Fibroblast of the aortic adventitia (primary cell): Measurements from ENCODE around the gene CDH22. TPM values are rescaled to one million over a fixed set of nuclear protein-coding genes. Genes with fewer than 3 reads are reported as not detected.
A peak's percentile ranks its signal among the peaks of the same experiment; 100 is the strongest.

ENCODE experiments used
- DNase-seq: peaks from one replicate; pipeline ENCODE4 v3.0.0-alpha.2; 2010; ENCODE audit warnings: low read depth
- H3K4me3 ChIP-seq: 2 replicates; pipeline ENCODE4 v1.5.1; 2011; ENCODE audit warnings: low read depth, mild to moderate bottlenecking, control low read depth, low read length, moderate library complexity
- CTCF ChIP-seq: IDR thresholded peaks from 2 replicates; pipeline ENCODE4 v1.5.1; 2011; ENCODE audit warnings: mild to moderate bottlenecking, low read length, control low read depth, inconsistent platforms; ENCODE audit not compliant: insufficient read depth
- total RNA-seq: library from RNA; depleted of rRNA; stranded (reverse); fragments of >200 nt; gene quantifications from 2 replicates; pipeline ENCODE4 v1.2.3, GENCODE V29; 2012; ENCODE audit warnings: low replicate concordance

Gene CDH22
- total RNA-seq, 1 donor, result not detected

GRCh38 chr20:46177768-46178167, 130.5 kb downstream of the CDH22 start:
- DNase-seq, result no peak
- H3K4me3 ChIP-seq, result no peak overlapping the region
- no peak for TF ChIP-seq CTCF

GRCh38 chr20:46176739-46177378, 131.4 kb downstream of the CDH22 start:
- TF ChIP-seq CTCF, result no peak
- H3K4me3 ChIP-seq, result no peak overlapping the region
- no peak for DNase-seq

GRCh38 chr20:46175127-46175494, 133.2 kb downstream of the CDH22 start:
- no peak overlapping the region for H3K4me3 ChIP-seq
- DNase-seq, result no peak
- TF ChIP-seq CTCF, result no peak

GRCh38 chr20:46174469-46175126, 133.7 kb downstream of the CDH22 start:
- DNase-seq, result peak; percentile 48
- no peak overlapping the region for H3K4me3 ChIP-seq
- peak; percentile 67 for TF ChIP-seq CTCF

- no peak overlapping the region for H3K4me3 ChIP-seq
- no peak for DNase-seq
- TF ChIP-seq CTCF, result no peak
These were observed 134.4 kb downstream of the CDH22 start for GRCh38 chr20:46173652-46174468.

- no peak for TF ChIP-seq CTCF
- no peak overlapping the region for H3K4me3 ChIP-seq
- DNase-seq, result no peak
These were observed 135.2 kb downstream of the CDH22 start for GRCh38 chr20:46172961-46173536.
